HG02885 (cell line): ENCODE results near the gene ATOX1.

Experiments
- ATAC-seq: cut with Tn5 transposase; IDR thresholded peaks from one replicate; pipeline ENCODE4 v1.9.1; 2021; ENCODE audit warnings: mild to moderate bottlenecking; ENCODE audit not compliant: unreplicated experiment, poor library complexity

Gene ATOX1

DNA sequence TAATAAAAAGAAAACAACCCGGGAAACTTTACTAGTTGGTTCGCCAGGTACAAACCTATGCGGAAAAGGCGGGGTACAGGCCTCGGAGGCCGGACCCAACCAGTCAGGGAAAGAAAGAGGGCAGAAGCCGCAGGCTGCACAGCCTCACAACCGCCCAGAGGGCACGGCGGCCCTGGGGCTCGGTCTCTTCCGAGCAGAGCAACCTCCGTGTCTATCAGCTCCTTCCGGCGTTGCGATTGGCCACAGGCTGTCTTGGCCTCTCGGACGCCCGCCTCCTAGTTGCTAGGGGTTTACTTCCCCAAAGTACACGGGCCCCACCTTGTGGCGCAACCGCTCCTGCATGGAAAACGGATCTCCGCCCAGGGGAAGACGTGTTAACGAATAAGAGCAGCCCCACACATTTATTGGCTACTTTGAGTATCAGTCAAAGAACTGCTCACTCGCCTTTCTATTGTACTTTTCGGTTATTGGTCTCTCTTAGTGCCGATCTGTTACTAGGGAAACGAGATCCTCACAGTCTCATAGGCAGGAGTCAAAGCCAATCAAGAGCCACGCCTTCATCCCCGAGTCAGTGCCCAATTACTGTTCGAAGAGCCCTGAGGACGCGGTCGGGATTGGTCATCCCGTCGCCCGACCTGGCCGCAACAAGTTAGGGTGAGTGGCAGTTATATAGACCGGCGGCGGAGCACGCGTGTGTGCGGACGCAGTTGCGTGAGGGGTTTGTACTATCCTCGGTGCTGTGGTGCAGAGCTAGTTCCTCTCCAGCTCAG, 13.0 kb upstream of the ATOX1 start, which contains the start of gene G3BP1:
G3BP1 (plus strand) TSS at position 696 of the 770 bp plus-strand sequence. CDS start 14,667 bp downstream, outside the sequence.
- peak; percentile 80 for ATAC-seq

DNA sequence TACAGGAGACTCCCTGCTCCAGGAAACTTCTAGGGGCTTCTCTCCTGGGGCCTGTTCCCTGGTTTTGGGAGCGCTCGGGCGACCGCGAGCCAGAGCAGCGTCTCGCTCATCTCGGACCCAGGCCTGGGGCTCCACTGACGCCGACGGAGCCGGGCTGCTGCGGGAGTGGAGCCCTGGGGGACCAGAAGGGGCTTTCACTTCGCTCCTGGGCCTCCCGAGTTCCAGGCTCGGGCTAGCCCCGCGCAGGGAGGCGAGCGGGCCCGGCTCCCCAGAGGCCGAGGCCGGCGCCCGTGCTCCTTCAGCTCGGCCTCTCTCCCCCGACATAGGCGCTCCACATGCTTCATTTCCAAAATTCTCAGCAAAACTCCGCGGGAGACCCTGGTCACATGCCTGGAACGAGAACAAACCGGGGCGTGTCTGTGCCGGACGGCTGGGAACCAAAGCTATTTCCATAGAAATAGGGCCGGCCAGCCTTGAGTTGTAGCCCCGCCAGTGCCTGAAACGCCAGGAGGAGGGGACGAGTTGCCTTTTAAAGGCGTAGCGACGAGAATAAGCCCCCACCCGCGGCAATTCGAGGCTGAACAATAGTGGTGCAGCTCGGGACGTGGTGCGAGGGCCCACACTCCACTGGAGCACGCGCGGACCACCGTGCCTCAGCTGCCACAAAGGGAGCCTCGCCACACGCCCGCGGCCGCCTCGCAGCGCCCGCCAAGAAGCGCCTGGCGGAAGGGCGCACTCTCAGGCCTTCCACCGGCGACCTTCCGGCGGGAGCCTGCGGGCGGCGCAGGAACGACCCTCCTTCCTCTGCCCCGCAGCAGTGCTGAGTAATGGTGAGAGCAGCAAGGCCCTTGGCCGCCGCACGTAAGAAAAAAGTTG, 12.2 kb upstream of the ATOX1 start:
- ATAC-seq: peak; percentile 24

GRCh38 chr5:151766975-151767374, 8.5 kb upstream of the ATOX1 start:
- ATAC-seq: no peak

DNA sequence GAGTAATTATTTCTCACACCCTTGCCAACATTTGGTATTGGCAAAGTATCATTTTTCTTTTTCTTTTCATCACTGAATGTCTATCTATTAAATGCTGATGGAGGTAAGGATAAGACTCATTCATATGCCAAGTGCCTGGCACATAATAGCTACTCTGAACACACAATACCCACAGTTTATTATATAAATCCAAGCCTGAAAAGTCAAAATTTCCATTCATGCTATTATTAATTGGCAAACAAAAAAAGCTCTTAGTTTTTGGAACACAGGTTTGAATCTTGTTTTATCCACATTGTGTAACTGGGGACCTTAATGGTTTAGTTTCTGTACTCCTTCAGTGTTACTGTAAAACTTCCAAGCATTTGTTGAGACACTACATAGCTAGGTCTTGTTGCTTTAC, 6.4 kb upstream of the ATOX1 start:
- no peak for ATAC-seq

GRCh38 chr5:151758141-151758429, 346 bp downstream of the ATOX1 start:
- peak; percentile 17 for ATAC-seq

DNA sequence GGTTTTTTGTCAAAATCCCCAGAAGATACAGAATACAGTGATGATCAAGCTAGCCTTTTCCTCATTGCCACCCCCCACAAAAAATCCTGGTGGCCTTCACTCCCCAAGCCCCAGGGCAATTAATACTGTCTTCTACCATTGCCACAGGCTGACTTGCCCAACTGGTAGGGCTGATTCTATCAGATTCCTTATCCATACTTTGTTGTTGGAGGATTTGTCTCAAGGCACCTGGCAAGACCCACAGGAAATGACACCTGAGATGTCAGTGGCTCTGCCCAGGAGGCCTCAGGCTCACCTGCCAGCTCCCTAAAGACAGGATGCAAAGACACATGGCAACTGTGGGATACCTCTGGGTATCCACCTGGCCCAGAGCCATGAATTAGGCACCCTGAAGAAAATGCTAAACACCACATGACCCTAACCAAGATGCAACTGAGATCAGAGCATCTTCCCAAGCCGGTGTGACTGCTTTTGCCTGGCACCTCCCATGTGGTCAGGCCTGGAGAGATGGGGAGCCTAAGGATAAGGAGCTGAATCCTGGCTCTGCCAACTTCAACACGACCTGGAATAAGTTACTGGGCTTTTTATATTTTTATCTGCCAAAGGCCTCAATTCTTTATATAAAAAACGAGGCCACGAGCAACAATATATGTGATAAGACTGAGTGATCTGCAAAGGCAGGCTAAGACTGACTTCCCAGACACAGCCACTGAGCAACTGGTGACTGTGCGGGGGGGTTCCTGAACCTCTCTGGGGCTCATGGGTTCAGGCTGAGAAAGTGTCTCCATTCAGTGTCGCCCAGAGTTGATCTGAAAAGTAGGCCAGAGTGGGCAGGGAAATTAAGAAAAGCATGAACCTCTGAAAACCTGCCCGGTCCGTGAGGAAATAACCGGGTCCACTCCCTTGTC, 944 bp downstream of the ATOX1 start:
- ATAC-seq: peak; percentile 24

- no peak for ATAC-seq
These were observed 3.0 kb downstream of the ATOX1 start for GRCh38 chr5:151755383-151755782.

DNA sequence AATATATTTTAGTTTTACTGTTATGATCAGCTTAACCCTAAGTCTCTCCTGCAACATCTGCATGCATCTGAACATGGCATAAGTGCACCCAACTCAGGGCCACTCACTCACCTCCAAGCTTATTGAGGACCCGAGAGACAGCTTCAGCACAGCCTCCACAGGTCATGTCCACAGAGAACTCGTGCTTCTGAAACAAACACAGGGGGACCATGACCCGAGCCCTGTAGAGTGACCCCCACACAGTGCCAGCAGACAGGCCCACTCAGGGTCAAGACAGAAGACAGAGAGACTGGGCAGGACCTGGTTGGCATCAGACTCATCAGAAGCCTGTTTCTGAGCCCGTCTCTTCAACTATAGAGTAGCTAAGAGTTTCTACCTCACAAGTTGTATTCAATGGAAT, 6.8 kb downstream of the ATOX1 start:
- ATAC-seq: no peak

GRCh38 chr5:151751091-151751490, 7.3 kb downstream of the ATOX1 start:
- ATAC-seq: no peak

DNA sequence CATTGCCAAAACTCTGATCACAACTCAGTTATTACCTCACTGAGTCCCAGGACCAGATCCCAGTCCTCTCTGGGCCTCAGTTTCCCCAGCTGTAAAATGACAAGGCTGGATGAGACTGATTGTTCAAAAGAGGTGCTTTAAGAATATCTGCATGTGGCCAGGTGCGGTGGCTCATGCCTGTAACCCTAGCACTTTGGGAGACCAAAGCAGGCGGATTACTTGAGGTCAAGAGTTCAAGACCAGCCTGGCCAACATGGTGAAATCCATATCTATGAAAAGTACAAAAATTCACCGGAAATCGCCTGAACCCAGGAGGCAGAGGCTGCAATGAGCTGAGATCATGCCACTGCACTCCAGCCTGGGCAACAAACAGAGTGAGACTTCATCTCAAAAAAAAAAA, 8.3 kb downstream of the ATOX1 start:
- ATAC-seq: no peak

- peak; percentile 51 for ATAC-seq
These were observed 13.2 kb downstream of the ATOX1 start for GRCh38 chr5:151745071-151745705.

GRCh38 chr5:151743530-151743929, 14.9 kb downstream of the ATOX1 start:
- no peak for ATAC-seq

DNA sequence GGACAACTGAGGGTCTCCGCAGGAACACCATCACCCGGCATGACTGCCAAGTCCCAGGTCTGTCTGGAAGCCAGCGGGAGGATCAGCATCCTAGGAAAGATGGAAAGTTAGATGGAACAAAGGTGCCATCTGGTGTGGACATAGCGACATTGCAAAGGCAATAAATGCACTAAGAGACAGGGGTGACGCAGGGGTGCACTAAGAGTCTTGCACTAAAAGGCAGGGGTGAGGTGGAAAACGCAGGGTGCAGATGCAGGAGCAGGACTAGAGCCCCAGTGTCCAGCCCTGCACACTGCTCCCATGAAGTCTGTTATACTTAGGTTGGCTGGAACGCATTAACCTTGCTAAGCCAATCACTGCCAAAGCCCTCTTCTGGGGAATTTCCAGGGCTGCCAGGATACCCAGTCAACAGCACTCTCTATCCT, 15.5 kb downstream of the ATOX1 start:
- no peak for ATAC-seq

DNA sequence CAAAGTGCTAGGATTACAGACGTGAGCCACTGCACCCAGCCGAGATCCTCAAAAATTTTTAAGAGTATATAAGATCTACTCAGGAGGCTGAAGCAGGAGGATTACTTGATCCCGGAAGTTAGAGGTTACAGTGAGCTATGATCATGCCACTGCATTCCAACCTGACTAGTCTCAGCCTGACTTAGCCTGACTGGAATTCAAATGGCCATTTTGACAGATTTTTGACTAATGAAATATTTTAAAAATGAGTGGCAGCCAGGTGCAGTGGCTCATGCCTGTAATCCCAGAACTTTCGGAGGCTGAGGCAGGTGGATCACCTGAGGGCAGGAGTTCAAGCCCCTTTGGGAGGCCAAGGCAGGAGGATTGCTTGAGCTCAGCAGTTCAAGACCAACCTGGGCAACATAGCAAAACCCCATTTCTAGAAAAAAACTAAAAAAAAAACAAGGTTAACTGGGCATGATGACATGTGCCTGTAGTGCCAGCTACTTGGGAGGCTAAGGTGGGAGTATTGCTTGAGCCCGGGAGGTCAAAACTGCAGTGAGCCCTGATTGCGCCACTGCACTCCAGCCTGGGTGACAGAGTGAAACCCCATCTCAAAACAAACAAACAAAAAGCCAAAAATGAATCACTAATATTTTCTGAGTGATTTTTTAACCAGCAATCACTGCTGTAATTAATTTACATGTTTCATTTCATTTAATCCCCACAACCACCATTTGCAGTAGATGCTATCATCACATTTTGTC, 16.6 kb downstream of the ATOX1 start:
- ATAC-seq: no peak

- ATAC-seq: peak; percentile 13
These were observed 17.5 kb downstream of the ATOX1 start for GRCh38 chr5:151740958-151741373.

DNA sequence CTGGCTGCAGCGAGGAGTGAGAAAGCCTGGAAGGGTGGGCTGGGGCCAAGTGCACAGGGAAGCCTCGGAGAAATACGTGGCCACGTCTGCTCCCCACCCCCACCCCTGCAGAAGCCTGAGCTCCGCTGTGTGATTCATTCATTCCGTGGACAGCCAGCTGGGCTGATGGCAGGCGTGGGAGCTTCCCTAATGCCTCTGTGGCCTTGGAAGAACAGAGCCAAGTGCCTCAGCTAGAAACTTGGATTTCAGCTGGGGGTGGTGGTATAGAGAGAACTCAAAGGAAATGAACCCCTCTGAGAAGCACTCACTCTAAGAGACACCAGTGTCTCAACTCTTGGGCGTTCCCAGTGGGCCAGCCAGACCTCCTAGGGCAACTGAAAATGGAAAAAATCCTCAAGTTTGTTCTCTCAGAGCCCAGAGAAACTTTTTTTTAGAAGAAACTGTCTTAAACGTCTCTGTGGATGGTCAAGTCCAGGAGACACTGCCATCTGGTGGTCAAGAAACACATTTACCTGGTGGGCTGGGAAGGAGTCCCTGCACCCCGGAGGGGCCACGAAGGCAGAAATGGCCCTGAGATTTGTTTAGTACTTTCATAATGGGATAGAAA, 18.0 kb downstream of the ATOX1 start:
- ATAC-seq: peak; percentile 70

DNA sequence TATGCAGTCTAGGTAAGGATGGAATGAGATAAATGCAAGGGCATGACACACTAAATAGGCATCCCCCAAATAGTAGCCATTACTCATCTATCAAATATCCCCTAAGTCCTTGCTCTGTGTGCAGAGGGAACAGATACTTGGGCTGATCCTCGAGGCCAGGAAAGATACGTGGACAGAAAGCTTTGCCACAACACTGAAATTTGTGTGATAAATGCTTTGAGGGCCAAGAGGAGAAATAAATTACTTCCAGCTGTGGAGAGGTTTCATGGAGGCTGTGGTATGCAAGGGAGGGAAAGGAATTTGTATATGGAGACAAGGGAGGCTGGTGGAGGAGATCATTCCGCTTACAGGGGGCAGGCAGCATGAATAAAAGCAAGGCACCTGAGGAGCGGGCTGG, 18.5 kb downstream of the ATOX1 start:
- ATAC-seq: no peak

DNA sequence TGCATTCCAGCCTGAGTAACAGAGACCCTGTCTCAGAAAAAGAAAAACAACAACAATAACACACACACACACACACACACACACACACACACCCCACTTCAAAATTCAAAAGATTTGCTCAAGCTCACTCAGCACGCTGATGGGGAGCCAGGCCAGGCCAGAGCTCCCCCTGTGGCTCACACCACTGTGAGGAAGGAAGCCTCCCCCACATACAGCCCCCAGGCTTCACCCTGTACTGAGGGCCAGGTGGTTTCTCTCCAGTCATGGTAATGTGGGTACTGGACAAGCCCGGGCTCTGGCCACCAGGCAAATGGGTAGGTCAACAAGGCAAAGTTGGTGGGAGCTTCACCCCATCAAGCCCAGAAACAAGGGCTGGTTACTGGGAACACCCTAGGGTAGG, 19.0 kb downstream of the ATOX1 start:
- no peak for ATAC-seq
